ENCODE data around the gene ASB3. TPM values are rescaled to one million over a fixed set of nuclear protein-coding genes. Genes with fewer than 3 reads are reported as not detected.

The ASB3 gene
- total RNA-seq, 2 donors from 2014 or later, result 37.9 to 40.3 TPM

GRCh38 chr2:53633441-53633840 lies 153.3 kb downstream of the ASB3 start:
- no peak for TF ChIP-seq CTCF (conservative IDR thresholded peaks at IDR 0.05)
- no peak overlapping the region for H3K4me3 Mint-ChIP-seq
- no peak overlapping the region for H3K27ac ChIP-seq (ENCODE audit: low read depth, low read length)
- no peak overlapping the region for H3K9ac ChIP-seq (ENCODE audit: extremely low read depth, low read length, poor library complexity, severe bottlenecking)
- H3K27ac Mint-ChIP-seq, result no peak overlapping the region
- 89 to 98% methylated on average over 1 of the region's 1 CpG for WGBS, 2 experiments (ENCODE audit: insufficient coverage in 1 of 2, insufficient read length in 1 of 2)
- H3K4me1 ChIP-seq (ENCODE audit: control insufficient read depth, insufficient read depth, low read length), result no peaks in the 10 kb centered on the region
- no peaks in the 10 kb centered on the region for H3K27me3 Mint-ChIP-seq (ENCODE audit: insufficient read depth)
- no peak for DNase-seq
- H3K9me3 Mint-ChIP-seq, result no peaks in the 10 kb centered on the region
- no peaks in the 10 kb centered on the region for H3K9me3 ChIP-seq (ENCODE audit: control insufficient read depth, low read length)
- no peak overlapping the region for H3K4me3 ChIP-seq (ENCODE audit: low read length)
- H3K36me3 Mint-ChIP-seq (ENCODE audit: low read depth), result no peaks in the 10 kb centered on the region
- H3K4me1 Mint-ChIP-seq, result peaks cover 3% of the 10 kb centered on the region
- no peaks in the 10 kb centered on the region for H3K27me3 ChIP-seq (ENCODE audit: control insufficient read depth, insufficient read depth, low read length, poor library complexity, severe bottlenecking)
- no peaks in the 10 kb centered on the region for H3K36me3 ChIP-seq (ENCODE audit: control insufficient read depth, insufficient read depth, low read length)

GRCh38 chr2:53632714-53633113 lies 154.0 kb downstream of the ASB3 start:
- no peaks in the 10 kb centered on the region for H3K27me3 Mint-ChIP-seq (ENCODE audit: insufficient read depth)
- H3K4me1 ChIP-seq (ENCODE audit: control insufficient read depth, insufficient read depth, low read length), result no peaks in the 10 kb centered on the region
- H3K27me3 ChIP-seq (ENCODE audit: control insufficient read depth, insufficient read depth, low read length, poor library complexity, severe bottlenecking), result no peaks in the 10 kb centered on the region
- H3K36me3 Mint-ChIP-seq (ENCODE audit: low read depth), result no peaks in the 10 kb centered on the region
- H3K27ac ChIP-seq (ENCODE audit: low read depth, low read length), result no peak overlapping the region
- no peak overlapping the region for H3K4me3 ChIP-seq (ENCODE audit: low read length)
- 81 to 100% methylated on average over 1 of the region's 1 CpG for WGBS, 2 experiments (ENCODE audit: insufficient coverage in 1 of 2, insufficient read length in 1 of 2)
- H3K4me1 Mint-ChIP-seq, result peaks cover 3% of the 10 kb centered on the region
- no peak overlapping the region for H3K4me3 Mint-ChIP-seq
- no peaks in the 10 kb centered on the region for H3K9me3 Mint-ChIP-seq
- H3K36me3 ChIP-seq (ENCODE audit: control insufficient read depth, insufficient read depth, low read length), result no peaks in the 10 kb centered on the region
- DNase-seq, result no peak
- no peaks in the 10 kb centered on the region for H3K9me3 ChIP-seq (ENCODE audit: control insufficient read depth, low read length)
- no peak overlapping the region for H3K9ac ChIP-seq (ENCODE audit: extremely low read depth, low read length, poor library complexity, severe bottlenecking)
- no peak for TF ChIP-seq CTCF (conservative IDR thresholded peaks at IDR 0.05)
- H3K27ac Mint-ChIP-seq, result no peak overlapping the region

GRCh38 chr2:53632126-53632460 lies 154.7 kb downstream of the ASB3 start:
- WGBS, 2 experiments (ENCODE audit: insufficient coverage in 1 of 2, insufficient read length in 1 of 2), result 91 to 100% methylated on average over 2 to 4 of the region's 4 CpGs
- no peaks in the 10 kb centered on the region for H3K27me3 ChIP-seq (ENCODE audit: control insufficient read depth, insufficient read depth, low read length, poor library complexity, severe bottlenecking)
- H3K9me3 ChIP-seq (ENCODE audit: control insufficient read depth, low read length), result no peaks in the 10 kb centered on the region
- Mint-ChIP-seq H3K27me3 (ENCODE audit: insufficient read depth) (no peaks in the 10 kb centered on the region), H3K4me1 (peaks cover 3% of the 10 kb centered on the region), H3K27ac (no peak overlapping the region), H3K4me3 (no peak overlapping the region), H3K9me3 (no peaks in the 10 kb centered on the region), H3K36me3 (ENCODE audit: low read depth) (no peaks in the 10 kb centered on the region)
- no peak overlapping the region for H3K4me3 ChIP-seq (ENCODE audit: low read length)
- no peak for DNase-seq
- no peak overlapping the region for H3K9ac ChIP-seq (ENCODE audit: extremely low read depth, low read length, poor library complexity, severe bottlenecking)
- H3K27ac ChIP-seq (ENCODE audit: low read depth, low read length), result no peak overlapping the region
- no peaks in the 10 kb centered on the region for H3K36me3 ChIP-seq (ENCODE audit: control insufficient read depth, insufficient read depth, low read length)
- TF ChIP-seq CTCF (conservative IDR thresholded peaks at IDR 0.05), result no peak
- H3K4me1 ChIP-seq (ENCODE audit: control insufficient read depth, insufficient read depth, low read length), result no peaks in the 10 kb centered on the region
